ENCODE measurements around the gene HNF1A. TPM values are rescaled to one million over a fixed set of nuclear protein-coding genes. Genes with fewer than 3 reads are reported as not detected.

Gene HNF1A
- total and polyA plus RNA-seq, 9 of the 15 experiments (the other 6 are each of a cell fraction or from before 2014, with no cell fraction given): not detected

DNA sequence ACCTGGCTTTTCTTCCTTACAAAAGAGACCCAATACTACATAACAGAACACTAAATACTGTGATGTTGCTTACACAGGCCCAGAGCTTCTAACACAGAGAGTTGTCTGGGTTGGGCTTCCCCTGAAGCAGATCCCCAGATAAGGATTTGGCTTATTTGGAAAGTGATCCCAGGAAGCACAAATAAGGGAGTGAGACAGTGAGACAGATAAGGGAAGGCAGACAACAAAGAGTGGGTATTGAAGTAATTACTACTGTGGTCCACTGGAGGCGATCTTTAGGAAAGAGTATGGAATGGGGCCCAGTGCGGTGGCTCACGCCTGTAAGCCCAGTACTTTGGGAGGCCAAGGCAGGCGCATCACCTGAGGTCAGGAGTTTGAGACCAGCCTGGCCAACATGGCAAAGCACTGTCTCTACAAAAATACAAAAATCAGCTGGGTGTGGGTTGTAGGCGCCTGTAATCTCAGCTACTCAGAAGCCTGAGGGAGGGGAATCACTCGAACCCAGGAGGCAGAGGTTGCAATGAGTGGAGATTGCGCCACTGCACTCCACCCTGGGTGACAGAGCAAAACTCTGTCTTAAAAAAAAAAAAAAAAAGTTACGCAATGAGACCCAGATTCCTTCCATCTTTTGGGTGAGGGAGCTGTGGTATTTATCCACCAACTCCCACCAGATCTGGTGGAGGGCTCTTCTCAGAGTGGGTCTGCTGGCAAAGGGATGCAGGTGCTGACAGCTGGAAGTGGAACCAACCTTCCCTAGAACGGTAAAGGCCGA lies 48.1 kb downstream of the HNF1A start (continued):
- TF ChIP-seq, protein P1, sequence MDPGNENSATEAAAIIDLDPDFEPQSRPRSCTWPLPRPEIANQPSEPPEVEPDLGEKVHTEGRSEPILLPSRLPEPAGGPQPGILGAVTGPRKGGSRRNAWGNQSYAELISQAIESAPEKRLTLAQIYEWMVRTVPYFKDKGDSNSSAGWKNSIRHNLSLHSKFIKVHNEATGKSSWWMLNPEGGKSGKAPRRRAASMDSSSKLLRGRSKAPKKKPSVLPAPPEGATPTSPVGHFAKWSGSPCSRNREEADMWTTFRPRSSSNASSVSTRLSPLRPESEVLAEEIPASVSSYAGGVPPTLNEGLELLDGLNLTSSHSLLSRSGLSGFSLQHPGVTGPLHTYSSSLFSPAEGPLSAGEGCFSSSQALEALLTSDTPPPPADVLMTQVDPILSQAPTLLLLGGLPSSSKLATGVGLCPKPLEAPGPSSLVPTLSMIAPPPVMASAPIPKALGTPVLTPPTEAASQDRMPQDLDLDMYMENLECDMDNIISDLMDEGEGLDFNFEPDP (CRISPR knock-in tag; IDR thresholded peaks at IDR 0.05): no peak
- TF ChIP-seq KAT2B (IDR thresholded peaks at IDR 0.05; ENCODE audit: low read depth, low read length) (no peak), CEBPB (tag; IDR thresholded peaks at IDR 0.05) (peak; percentile 98), MAFG (tag; conservative IDR thresholded peaks at IDR 0.05) (no peak), NR4A1 (CRISPR knock-in tag; IDR thresholded peaks at IDR 0.05) (no peak), NR4A1 (tag; IDR thresholded peaks at IDR 0.05) (no peak), SIN3B (IDR thresholded peaks at IDR 0.05; ENCODE audit: low read depth) (no peak), RHOXF2B (CRISPR knock-in tag; conservative IDR thresholded peaks at IDR 0.05) (no peak), SRF (CRISPR knock-in tag; IDR thresholded peaks at IDR 0.05) (peak; percentile 92 to 98), TSC22D4 (tag; IDR thresholded peaks at IDR 0.05) (no peak), CEBPG (CRISPR knock-in tag; IDR thresholded peaks at IDR 0.05) (peak; percentile 73), CEBPG (tag; conservative IDR thresholded peaks at IDR 0.05 in 1 of 2, IDR thresholded peaks at IDR 0.05 in 1 of 2) (peak; percentile 78 to 95), SMARCB1 (IDR thresholded peaks at IDR 0.05; ENCODE audit: insufficient read length, low read depth) (no peak), POU5F1 (IDR thresholded peaks at IDR 0.05; ENCODE audit: borderline replicate concordance, low read depth, low read length, partially characterized antibody) (no peak), ETS2 (tag; IDR thresholded peaks at IDR 0.05; ENCODE audit: borderline replicate concordance, poor library complexity, severe bottlenecking) (no peak), POLR2AphosphoS2 (IDR thresholded peaks at IDR 0.05; ENCODE audit: low read length) (no peak), STAG1 (CRISPR knock-in tag; IDR thresholded peaks at IDR 0.05; ENCODE audit: borderline replicate concordance) (no peak), RBM34 (IDR thresholded peaks at IDR 0.05; ENCODE audit: borderline replicate concordance, insufficient read depth, low read length) (no peak)
- TF ChIP-seq, protein P2, sequence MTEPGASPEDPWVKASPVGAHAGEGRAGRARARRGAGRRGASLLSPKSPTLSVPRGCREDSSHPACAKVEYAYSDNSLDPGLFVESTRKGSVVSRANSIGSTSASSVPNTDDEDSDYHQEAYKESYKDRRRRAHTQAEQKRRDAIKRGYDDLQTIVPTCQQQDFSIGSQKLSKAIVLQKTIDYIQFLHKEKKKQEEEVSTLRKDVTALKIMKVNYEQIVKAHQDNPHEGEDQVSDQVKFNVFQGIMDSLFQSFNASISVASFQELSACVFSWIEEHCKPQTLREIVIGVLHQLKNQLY (CRISPR knock-in tag; conservative IDR thresholded peaks at IDR 0.05): no peak
- TF ChIP-seq, protein P3, sequence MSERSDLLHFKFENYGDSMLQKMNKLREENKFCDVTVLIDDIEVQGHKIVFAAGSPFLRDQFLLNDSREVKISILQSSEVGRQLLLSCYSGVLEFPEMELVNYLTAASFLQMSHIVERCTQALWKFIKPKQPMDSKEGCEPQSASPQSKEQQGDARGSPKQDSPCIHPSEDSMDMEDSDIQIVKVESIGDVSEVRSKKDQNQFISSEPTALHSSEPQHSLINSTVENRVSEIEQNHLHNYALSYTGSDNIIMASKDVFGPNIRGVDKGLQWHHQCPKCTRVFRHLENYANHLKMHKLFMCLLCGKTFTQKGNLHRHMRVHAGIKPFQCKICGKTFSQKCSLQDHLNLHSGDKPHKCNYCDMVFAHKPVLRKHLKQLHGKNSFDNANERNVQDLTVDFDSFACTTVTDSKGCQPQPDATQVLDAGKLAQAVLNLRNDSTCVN (CRISPR knock-in tag; IDR thresholded peaks at IDR 0.05): no peak
- TF ChIP-seq, protein P4, sequence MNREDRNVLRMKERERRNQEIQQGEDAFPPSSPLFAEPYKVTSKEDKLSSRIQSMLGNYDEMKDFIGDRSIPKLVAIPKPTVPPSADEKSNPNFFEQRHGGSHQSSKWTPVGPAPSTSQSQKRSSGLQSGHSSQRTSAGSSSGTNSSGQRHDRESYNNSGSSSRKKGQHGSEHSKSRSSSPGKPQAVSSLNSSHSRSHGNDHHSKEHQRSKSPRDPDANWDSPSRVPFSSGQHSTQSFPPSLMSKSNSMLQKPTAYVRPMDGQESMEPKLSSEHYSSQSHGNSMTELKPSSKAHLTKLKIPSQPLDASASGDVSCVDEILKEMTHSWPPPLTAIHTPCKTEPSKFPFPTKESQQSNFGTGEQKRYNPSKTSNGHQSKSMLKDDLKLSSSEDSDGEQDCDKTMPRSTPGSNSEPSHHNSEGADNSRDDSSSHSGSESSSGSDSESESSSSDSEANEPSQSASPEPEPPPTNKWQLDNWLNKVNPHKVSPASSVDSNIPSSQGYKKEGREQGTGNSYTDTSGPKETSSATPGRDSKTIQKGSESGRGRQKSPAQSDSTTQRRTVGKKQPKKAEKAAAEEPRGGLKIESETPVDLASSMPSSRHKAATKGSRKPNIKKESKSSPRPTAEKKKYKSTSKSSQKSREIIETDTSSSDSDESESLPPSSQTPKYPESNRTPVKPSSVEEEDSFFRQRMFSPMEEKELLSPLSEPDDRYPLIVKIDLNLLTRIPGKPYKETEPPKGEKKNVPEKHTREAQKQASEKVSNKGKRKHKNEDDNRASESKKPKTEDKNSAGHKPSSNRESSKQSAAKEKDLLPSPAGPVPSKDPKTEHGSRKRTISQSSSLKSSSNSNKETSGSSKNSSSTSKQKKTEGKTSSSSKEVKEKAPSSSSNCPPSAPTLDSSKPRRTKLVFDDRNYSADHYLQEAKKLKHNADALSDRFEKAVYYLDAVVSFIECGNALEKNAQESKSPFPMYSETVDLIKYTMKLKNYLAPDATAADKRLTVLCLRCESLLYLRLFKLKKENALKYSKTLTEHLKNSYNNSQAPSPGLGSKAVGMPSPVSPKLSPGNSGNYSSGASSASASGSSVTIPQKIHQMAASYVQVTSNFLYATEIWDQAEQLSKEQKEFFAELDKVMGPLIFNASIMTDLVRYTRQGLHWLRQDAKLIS (CRISPR knock-in tag; IDR thresholded peaks at IDR 0.05): no peak

Measured in K562 (cell line).